Peyer's patch (tissue), 4 donors: Measurements from ENCODE around the gene SCYGR1. TPM values are rescaled to one million over a fixed set of nuclear protein-coding genes. Genes with fewer than 3 reads are reported as not detected.

Source experiments
- DNase-seq, 3 donors: peaks; one replicate each; pipeline ENCODE4 v3.0.0-alpha.2; 2017 to 2019
- H3K27ac ChIP-seq, 4 donors: fragments of 200-600 bp; sonication (generic); one replicate each; pipeline ENCODE4 v1.5.1; 2016 to 2019
- H3K27me3 ChIP-seq, 2 donors: fragments of 200-600 bp; sonication (generic); one replicate each; pipeline ENCODE4 v1.5.1; 2019
- H3K36me3 ChIP-seq, 3 donors: fragments of 200-600 bp; sonication (generic); one replicate each; pipeline ENCODE4 v1.5.1; 2016 to 2019
- H3K4me1 ChIP-seq, 4 donors: fragments of 200-600 bp; sonication (generic); one replicate each; pipeline ENCODE4 v1.5.1; 2016 to 2019
- H3K4me3 ChIP-seq, 4 donors: fragments of 200-600 bp; sonication (generic); 1 replicate in 3 of 4; 2 replicates in 1 of 4; pipeline ENCODE4 v1.5.1; 2016 to 2019; ENCODE audit warnings: mild to moderate bottlenecking in 1 of 4
- H3K9me3 ChIP-seq, 4 donors: fragments of 200-600 bp; sonication (generic); one replicate each; pipeline ENCODE4 v1.5.1; 2016 to 2019; ENCODE audit warnings: mild to moderate bottlenecking in 1 of 4
- POLR2A ChIP-seq, 2 donors: fragments of 450-650 bp; IDR thresholded peaks; one replicate each; pipeline ENCODE4 v1.5.1; 2017; ENCODE audit warnings: antibody characterized with exemption in 2 of 2, mild to moderate bottlenecking in 2 of 2, moderate library complexity in 2 of 2
- total RNA-seq, 4 donors: library from RNA; depleted of rRNA; stranded (reverse); fragments of >200 nt; gene quantifications; one replicate each; pipeline ENCODE4 v1.1.0, GENCODE V29; 2016
- TF ChIP-seq, protein P1 (sequence below), 6 experiments: fragments of 450-650 bp in 4 of 6; fragments of 200-600 bp in 2 of 6; sonication (generic) in 1 of 6; IDR thresholded peaks; one replicate each; pipeline ENCODE4 v1.5.1; 2017 to 2019; ENCODE audit warnings: antibody characterized with exemption in 6 of 6, mild to moderate bottlenecking in 3 of 6, moderate library complexity in 1 of 6

The SCYGR1 gene
- total RNA-seq, 4 donors from 2014 or later: not detected

DNA sequence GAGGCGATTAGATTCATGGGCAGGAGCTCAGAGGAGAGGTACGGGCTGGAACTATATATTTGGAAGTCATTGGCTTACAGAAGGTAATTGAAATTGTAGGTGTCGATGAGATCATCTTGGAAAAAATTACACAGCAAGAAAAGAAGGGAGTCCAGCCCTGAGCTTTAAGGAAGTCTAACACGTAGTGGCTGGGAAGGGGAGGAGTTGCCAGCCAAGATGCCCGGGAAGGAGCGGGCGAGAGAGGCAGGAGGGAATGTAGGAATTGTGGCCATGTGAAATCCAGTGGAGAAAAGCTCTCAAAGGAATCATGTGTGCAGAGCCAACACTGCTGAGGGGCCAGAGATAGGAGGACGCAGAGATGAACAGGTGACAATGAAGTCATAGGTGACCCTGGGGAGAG lies 25.6 kb upstream of the SCYGR1 start:
- no peak overlapping the region for H3K27ac ChIP-seq

DNA sequence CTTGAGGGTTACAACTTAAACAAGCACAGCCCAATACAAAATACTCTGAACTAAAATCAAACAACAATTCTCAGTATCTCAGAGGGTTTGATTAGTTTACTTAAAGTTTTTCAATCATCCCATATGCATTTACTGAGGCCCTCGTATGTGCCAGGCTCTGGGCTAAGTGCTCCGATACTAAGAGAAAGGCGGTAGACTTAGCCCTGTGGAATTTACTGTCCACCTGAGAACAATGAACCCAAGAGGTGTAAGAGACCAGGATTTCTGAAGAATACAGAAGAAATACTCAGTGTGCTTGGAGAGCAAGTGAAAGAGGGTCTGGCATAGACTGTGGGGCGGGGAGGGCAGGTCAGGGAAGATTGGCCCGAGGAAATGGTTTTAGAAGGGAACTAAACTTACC lies 25.1 kb upstream of the SCYGR1 start:
- no peak for TF ChIP-seq POLR2A (IDR thresholded peaks at IDR 0.05)
- TF ChIP-seq, protein P1, sequence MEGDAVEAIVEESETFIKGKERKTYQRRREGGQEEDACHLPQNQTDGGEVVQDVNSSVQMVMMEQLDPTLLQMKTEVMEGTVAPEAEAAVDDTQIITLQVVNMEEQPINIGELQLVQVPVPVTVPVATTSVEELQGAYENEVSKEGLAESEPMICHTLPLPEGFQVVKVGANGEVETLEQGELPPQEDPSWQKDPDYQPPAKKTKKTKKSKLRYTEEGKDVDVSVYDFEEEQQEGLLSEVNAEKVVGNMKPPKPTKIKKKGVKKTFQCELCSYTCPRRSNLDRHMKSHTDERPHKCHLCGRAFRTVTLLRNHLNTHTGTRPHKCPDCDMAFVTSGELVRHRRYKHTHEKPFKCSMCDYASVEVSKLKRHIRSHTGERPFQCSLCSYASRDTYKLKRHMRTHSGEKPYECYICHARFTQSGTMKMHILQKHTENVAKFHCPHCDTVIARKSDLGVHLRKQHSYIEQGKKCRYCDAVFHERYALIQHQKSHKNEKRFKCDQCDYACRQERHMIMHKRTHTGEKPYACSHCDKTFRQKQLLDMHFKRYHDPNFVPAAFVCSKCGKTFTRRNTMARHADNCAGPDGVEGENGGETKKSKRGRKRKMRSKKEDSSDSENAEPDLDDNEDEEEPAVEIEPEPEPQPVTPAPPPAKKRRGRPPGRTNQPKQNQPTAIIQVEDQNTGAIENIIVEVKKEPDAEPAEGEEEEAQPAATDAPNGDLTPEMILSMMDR (IDR thresholded peaks at IDR 0.05): no peak
- no peak for DNase-seq
- Histone ChIP-seq H3K27me3 (no peaks in the 10 kb centered on the region), H3K4me3 (no peak overlapping the region), H3K36me3 (no peaks in the 10 kb centered on the region), H3K27ac (no peak overlapping the region), H3K4me1 (peaks cover 0 to 3% (median 0%) of the 10 kb centered on the region in 4 donors), H3K9me3 (no peaks in the 10 kb centered on the region)

More for the DNA sequence above, 25.6 kb upstream of the SCYGR1 start:
- Histone ChIP-seq H3K4me3 (no peak overlapping the region), H3K36me3 (no peaks in the 10 kb centered on the region), H3K27me3 (no peaks in the 10 kb centered on the region), H3K4me1 (peaks cover 0 to 3% (median 0%) of the 10 kb centered on the region in 4 donors), H3K9me3 (no peaks in the 10 kb centered on the region)
- DNase-seq: no peak
- TF ChIP-seq POLR2A (IDR thresholded peaks at IDR 0.05): no peak
- TF ChIP-seq, protein P1 (IDR thresholded peaks at IDR 0.05): no peak

DNA sequence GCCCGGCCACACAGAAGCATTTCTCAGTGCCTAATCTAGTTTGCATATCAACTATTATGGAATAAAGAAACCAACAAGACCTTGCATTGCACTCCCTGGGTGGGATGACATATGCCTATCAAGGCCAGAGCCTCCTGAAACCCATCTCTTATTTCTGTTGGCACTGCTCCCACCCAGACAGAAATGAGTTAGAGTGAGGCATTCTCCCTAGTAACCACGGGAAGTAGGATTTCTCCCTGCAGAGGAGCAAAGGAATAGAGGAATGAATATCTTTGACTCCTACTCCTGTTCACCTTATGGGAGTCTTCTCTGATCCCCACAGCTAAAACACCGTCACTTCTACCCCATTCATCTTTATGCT lies 24.2 kb upstream of the SCYGR1 start:
- H3K27me3 ChIP-seq: no peaks in the 10 kb centered on the region
- no peaks in the 10 kb centered on the region for H3K9me3 ChIP-seq
- no peak overlapping the region for H3K4me3 ChIP-seq
- H3K27ac ChIP-seq: no peak overlapping the region
- H3K4me1 ChIP-seq: peaks cover 0 to 4% (median 2%) of the 10 kb centered on the region in 4 donors
- TF ChIP-seq POLR2A (IDR thresholded peaks at IDR 0.05): no peak
- H3K36me3 ChIP-seq: no peaks in the 10 kb centered on the region
- DNase-seq: no peak

DNA sequence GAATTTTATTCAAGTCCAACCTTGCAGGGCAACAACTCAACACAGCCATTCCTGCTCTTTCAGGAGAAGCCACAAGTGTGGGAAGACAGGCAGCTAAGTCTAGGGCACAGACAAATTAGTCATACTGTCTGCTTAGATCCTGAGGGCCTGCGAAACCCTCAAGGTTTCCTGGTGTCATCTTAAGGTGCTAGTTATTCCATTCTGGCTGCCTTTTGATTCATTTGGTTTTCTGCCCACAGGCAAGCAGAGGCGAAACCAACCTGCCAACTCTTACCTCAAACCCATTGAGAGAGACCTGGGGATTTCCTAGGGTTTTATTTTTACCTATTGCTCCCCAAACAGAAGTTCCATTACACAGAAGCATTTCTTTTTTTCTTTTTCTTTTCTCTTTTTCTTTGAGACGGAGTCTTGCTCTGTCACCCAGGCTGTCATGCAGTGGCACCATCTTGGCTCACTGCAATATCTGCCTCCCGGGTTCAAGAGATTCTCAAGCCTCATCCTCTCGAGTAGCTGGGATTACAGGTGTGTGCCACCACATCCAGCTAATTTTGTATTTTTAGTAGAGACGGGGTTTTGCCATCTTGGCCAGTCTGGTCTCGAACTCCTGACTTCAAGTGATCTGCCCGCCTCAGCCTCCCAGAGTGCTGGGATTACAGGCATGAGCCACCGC lies 23.7 kb upstream of the SCYGR1 start:
- no peaks in the 10 kb centered on the region for H3K36me3 ChIP-seq
- DNase-seq: no peak
- no peak overlapping the region for H3K27ac ChIP-seq
- no peaks in the 10 kb centered on the region for H3K27me3 ChIP-seq
- H3K4me3 ChIP-seq: no peak overlapping the region
- peaks cover 0 to 9% (median 2%) of the 10 kb centered on the region in 4 donors for H3K4me1 ChIP-seq
- TF ChIP-seq, protein P1 (IDR thresholded peaks at IDR 0.05): no peak
- no peak for TF ChIP-seq POLR2A (IDR thresholded peaks at IDR 0.05)
- no peaks in the 10 kb centered on the region for H3K9me3 ChIP-seq

- Histone ChIP-seq H3K4me1 (peaks cover 0 to 17% (median 0%) of the 10 kb centered on the region in 4 donors), H3K27me3 (no peaks in the 10 kb centered on the region), H3K27ac (no peak overlapping the region), H3K4me3 (no peak overlapping the region), H3K36me3 (no peaks in the 10 kb centered on the region), H3K9me3 (no peaks in the 10 kb centered on the region)
- TF ChIP-seq POLR2A (IDR thresholded peaks at IDR 0.05): no peak
- TF ChIP-seq, protein P1 (IDR thresholded peaks at IDR 0.05): no peak
- DNase-seq: no peak
These were observed 22.4 kb upstream of the SCYGR1 start for GRCh38 chr2:227410191-227410590.

- Histone ChIP-seq H3K36me3 (no peaks in the 10 kb centered on the region), H3K4me3 (no peak overlapping the region), H3K4me1 (peaks cover 0 to 17% (median 0%) of the 10 kb centered on the region in 4 donors), H3K27ac (no peak overlapping the region), H3K27me3 (no peaks in the 10 kb centered on the region), H3K9me3 (no peaks in the 10 kb centered on the region)
- TF ChIP-seq POLR2A (IDR thresholded peaks at IDR 0.05): no peak
- TF ChIP-seq, protein P1 (IDR thresholded peaks at IDR 0.05): peak in 1 of 6 experiments; percentile 16
- DNase-seq: no peak
These were observed 19.9 kb upstream of the SCYGR1 start for GRCh38 chr2:227407591-227408151.
